Upper lobe of right lung (tissue), 1 donor: ENCODE measurements around the gene NOL8. TPM values are rescaled to one million over a fixed set of nuclear protein-coding genes. Genes with fewer than 3 reads are reported as not detected.

ENCODE experiments used
- ATAC-seq: fragments of 200-7000 bp; cut with Tn5 transposase; one replicate; pipeline ENCODE4 v1.9.1; 2020; ENCODE audit warnings: mild to moderate bottlenecking, moderate library complexity
- DNase-seq: peaks from one replicate; pipeline ENCODE4 v3.0.0-alpha.2; 2020
- H3K27ac ChIP-seq: fragments of 200-600 bp; one replicate; pipeline ENCODE4 v1.8.0; 2022
- H3K27me3 ChIP-seq: fragments of 200-600 bp; one replicate; pipeline ENCODE4 v1.8.0; 2022; ENCODE audit warnings: mild to moderate bottlenecking
- H3K36me3 ChIP-seq: fragments of 200-600 bp; one replicate; pipeline ENCODE4 v1.8.0; 2022
- H3K4me1 ChIP-seq: fragments of 200-600 bp; one replicate; pipeline ENCODE4 v1.8.0; 2022
- H3K4me3 ChIP-seq: fragments of 200-600 bp; one replicate; pipeline ENCODE4 v1.8.0; 2022; ENCODE audit warnings: mild to moderate bottlenecking
- H3K9me3 ChIP-seq: fragments of 200-600 bp; one replicate; pipeline ENCODE4 v1.8.0; 2022
- intact Hi-C: fragments of 100-400 bp; cut with DNase I; formaldehyde crosslinking; loops from one replicate; pipeline ENCODE4 v1.11.0; 2022
- long read RNA-seq: library from polyadenylated mRNA; unstranded; transcript quantifications from one replicate; pipeline ENCODE4 v2.0.0, GENCODE V29; 2021
- total RNA-seq: library from RNA; stranded (reverse); fragmentation: NEBNext Ultra II Directional; extraction: Animal tissue kit (Norgen Biotek cat#: 25700); gene quantifications from one replicate; pipeline ENCODE4 v1.2.1, GENCODE V29; 2021
- TF ChIP-seq, protein P1 (sequence below): fragments of 200-600 bp; IDR thresholded peaks from one replicate; pipeline ENCODE4 v1.8.0; 2022; ENCODE audit warnings: antibody characterized with exemption
- donor health status: DM: no; HTN: yes; CAD: no; lungs with severe emphysema.

The NOL8 gene
- total RNA-seq = 34.2 TPM
- long read RNA-seq, full-length matches to known transcripts = 22 of 75 reads
- long read RNA-seq, partial matches to known transcripts = 11 of 75 reads
- long read RNA-seq, other reads (novel, unspliced or antisense) = 42 of 75 reads

DNA sequence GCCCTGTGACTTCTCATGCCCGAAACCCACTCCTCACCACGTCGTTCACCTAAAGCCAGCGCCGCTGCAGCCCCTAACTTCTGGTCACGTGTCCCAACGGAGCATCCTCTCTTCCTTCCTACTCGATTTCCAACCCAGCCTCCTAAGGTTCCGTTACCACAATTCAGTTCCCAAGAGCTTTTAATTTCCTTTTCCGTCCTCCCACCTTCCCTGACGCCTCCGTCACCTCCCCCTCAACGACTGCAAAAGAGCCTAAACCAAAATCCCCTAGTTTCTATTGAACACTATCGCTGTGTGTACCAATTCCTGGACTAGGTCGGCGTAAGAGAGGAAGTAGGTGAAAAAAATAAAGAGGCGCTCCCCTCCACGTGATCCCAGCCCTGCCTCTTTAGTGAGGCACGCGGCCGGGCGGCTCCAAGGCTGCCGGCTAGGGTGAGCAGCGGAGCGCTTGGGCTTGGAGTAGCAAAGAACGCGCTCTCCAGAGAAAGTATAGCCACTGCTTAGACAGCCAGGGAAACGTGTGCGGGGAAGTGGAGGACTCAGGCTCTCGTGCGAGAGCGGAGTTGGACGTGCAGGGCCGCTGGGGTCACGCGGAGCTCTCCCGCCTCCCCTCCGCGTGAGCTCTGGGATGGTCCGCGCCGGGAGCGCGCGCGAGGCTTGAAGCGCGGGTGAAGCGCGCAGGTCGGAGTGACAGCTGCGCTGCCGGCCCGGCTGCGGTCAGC lies at the start of gene NOL8, which contains the start of gene CENPP:
Gene NOL8 (minus strand): TSS at position 82 of the 722 bp plus-strand sequence. CDS start 1,189 bp downstream, outside the sequence.
Gene CENPP (plus strand): TSS at position 685 of the 722 bp plus-strand sequence.
- H3K4me3 ChIP-seq = peak within 1 kb of the TSS; percentile 67
- intact Hi-C loops = loop anchor here (10.0 kb wide), 1 partner anchor 329 kb away; no protein-coding TSS in a partner anchor
- TF ChIP-seq, protein P1, sequence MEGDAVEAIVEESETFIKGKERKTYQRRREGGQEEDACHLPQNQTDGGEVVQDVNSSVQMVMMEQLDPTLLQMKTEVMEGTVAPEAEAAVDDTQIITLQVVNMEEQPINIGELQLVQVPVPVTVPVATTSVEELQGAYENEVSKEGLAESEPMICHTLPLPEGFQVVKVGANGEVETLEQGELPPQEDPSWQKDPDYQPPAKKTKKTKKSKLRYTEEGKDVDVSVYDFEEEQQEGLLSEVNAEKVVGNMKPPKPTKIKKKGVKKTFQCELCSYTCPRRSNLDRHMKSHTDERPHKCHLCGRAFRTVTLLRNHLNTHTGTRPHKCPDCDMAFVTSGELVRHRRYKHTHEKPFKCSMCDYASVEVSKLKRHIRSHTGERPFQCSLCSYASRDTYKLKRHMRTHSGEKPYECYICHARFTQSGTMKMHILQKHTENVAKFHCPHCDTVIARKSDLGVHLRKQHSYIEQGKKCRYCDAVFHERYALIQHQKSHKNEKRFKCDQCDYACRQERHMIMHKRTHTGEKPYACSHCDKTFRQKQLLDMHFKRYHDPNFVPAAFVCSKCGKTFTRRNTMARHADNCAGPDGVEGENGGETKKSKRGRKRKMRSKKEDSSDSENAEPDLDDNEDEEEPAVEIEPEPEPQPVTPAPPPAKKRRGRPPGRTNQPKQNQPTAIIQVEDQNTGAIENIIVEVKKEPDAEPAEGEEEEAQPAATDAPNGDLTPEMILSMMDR = no peak
- H3K27ac ChIP-seq = peak within 1 kb of the TSS; percentile 99
- no peaks in the 10 kb centered on the region for H3K9me3 ChIP-seq
- ATAC-seq = peak; percentile 97
- no peaks in the 10 kb centered on the region for H3K27me3 ChIP-seq
- DNase-seq = peak; percentile 92
- H3K4me1 ChIP-seq = peaks cover 20% of the 10 kb centered on the region
- peaks cover 28% of the 10 kb centered on the region for H3K36me3 ChIP-seq

DNA sequence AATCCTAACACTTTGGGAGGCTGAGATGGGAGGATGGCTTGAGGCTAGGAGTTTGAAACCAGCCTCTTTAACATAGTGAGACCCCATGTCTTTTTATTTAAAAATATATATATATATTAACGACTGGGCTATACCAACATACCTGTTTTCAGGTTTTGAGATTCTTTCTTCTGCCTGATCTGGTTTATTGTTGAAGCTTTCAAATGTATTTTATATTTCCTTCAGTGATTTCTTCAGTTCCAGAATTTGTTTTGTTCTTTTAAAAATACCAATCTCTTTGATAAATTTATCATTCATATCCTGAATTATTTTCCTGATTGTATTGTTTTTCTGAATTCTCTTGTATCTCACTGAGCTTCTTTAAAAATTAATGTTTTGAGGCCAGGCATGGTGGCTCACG lies 48.0 kb upstream of the NOL8 start:
- Histone ChIP-seq H3K27me3 (no peaks in the 10 kb centered on the region), H3K4me1 (no peaks in the 10 kb centered on the region), H3K4me3 (no peak overlapping the region), H3K9me3 (no peaks in the 10 kb centered on the region), H3K27ac (no peak overlapping the region), H3K36me3 (no peaks in the 10 kb centered on the region)
- TF ChIP-seq, protein P1 = no peak
- ATAC-seq = no peak
- intact Hi-C loops = no loop called here
- no peak for DNase-seq

DNA sequence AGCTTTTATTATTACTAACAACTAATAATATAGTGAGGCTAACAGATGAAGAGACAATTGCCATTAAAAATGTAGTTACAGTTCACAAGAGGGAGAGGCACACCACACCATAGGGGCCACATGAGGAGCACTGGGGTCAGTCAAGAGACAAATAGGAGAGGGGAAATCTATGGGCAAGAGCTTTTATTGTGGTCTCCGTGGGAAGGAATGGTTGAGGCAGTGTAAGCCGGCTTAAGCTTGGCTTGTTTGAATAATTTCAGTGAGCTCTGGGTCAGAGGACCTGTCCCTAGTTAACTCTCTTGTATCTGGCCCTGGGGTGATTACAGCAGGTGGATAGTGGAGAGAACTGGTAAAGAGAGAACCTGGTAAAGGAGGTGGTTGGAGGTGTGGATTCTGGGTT lies 43.9 kb upstream of the NOL8 start:
- Histone ChIP-seq H3K36me3 (no peaks in the 10 kb centered on the region), H3K4me3 (no peak overlapping the region), H3K4me1 (no peaks in the 10 kb centered on the region), H3K27me3 (no peaks in the 10 kb centered on the region), H3K9me3 (no peaks in the 10 kb centered on the region), H3K27ac (no peak overlapping the region)
- DNase-seq (no peak), ATAC-seq (no peak)
- intact Hi-C loops = no loop called here
- TF ChIP-seq, protein P1 = no peak

DNA sequence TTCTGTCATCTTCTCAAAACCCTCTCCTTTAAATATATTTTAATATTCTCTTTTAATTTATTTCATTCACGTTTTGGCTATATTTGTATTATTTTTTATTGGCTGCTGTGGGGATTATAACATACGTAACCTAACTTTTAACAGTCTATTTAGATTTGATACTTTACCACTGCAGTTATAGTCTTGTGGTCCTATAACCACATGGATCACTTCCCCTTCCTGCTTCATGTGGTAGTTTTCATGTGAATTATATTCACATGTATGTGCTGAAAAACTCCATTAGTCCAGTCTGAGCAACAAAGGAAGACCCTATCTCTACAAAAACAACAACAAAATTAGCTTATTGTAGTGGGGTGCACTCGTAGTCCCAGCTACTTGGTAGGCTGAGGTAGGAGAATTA lies 34.9 kb upstream of the NOL8 start:
- ATAC-seq (no peak), DNase-seq (no peak)
- Histone ChIP-seq H3K9me3 (no peaks in the 10 kb centered on the region), H3K27ac (no peak overlapping the region), H3K36me3 (no peaks in the 10 kb centered on the region), H3K4me1 (no peaks in the 10 kb centered on the region), H3K4me3 (no peak overlapping the region), H3K27me3 (no peaks in the 10 kb centered on the region)
- intact Hi-C loops = no loop called here
- TF ChIP-seq, protein P1 = no peak

DNA sequence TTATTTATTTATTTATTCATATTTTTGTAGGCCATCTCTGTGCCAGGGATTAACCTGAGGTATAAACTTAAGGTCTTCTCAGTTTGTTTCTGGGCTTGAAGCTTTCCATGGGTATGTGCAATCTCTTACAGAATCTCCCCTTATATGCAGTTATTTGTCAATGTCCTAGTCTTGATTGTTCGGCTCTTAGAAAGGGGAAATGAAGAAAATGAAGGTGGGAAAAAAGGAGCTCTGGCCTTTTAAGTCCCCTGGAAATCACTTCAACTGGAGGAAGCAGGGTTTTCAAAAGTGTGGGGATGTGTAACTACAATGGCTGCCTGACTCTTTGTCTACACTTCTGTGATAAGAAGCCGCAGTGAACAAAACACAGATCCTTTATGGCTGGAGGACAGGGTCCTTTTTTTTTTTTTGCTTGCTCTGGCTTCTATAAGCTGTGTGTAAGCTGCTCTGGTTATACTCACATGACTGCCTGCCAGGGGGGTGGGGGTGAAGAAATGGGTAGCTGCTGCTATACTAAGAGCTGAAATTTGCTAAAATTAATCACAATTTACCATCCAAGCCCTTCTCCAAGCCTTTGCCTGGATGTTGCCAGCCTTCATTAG lies 34.3 kb upstream of the NOL8 start:
- H3K4me1 ChIP-seq = no peaks in the 10 kb centered on the region
- no peak overlapping the region for H3K27ac ChIP-seq
- no peak for ATAC-seq
- TF ChIP-seq, protein P1 = no peak
- no peaks in the 10 kb centered on the region for H3K27me3 ChIP-seq
- no peak for DNase-seq
- no peak overlapping the region for H3K4me3 ChIP-seq
- no peaks in the 10 kb centered on the region for H3K9me3 ChIP-seq
- H3K36me3 ChIP-seq = no peaks in the 10 kb centered on the region
- intact Hi-C loops = no loop called here
